ENCODE measurements around the gene VAV1.
"Not testable (repeated sequence)": the region's sequence is repeated elsewhere in the genome, so short reads cannot be mapped to it uniquely, and the experiment has no call there.

VAV1 gene

DNA sequence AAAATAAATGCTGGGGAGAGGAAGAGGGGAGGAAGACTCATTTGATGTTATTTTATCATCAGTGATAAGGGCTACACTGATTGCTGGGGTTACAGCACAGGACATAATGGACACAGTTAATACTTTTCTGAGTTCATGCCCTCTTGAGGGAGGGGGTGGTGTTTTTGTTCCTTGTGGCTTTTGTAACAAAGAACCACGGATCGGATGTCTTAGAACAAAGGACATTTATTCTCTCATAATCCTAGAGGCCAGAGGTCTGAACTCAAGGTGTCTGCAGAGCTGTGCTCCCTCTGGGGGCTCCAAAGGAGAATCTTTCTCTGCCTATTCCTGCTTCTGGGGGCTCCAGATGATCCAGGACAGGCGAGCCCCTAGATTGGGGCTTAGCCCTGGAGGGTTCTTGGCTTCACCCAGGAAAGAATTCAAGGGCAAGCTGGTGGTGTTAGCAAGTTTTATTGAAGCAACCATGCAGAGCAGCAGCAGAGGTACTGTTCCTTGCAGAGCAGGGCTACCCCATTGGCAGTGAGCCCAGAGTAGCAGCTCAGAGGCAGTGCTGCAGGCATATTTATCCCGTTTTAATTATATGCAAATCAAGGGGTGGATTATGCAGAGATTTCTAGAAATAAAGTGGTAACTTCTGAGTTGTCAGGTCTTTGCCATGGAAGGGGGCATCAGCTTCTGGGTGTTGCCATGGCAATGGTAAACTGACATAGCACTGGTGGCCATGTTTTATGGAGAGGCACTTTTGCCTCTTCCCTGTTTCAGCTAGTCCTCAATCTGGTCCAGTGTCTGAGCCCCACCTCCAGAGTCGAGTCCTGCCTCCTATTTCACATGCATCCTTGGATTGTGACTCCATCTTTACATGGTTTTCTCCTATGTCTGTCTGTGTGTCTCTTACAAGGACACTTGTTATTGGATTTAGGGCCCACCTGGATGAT, 18.0 kb downstream of the VAV1 start:
- no peak for DNase-seq (ENCODE audit: low read depth in 2 of 2, low spot score in 1 of 2)

- no peak for DNase-seq (ENCODE audit: low read depth in 2 of 2, low spot score in 1 of 2)
Measured at GRCh38 chr19:6791237-6791636, 18.7 kb downstream of the VAV1 start.

DNA sequence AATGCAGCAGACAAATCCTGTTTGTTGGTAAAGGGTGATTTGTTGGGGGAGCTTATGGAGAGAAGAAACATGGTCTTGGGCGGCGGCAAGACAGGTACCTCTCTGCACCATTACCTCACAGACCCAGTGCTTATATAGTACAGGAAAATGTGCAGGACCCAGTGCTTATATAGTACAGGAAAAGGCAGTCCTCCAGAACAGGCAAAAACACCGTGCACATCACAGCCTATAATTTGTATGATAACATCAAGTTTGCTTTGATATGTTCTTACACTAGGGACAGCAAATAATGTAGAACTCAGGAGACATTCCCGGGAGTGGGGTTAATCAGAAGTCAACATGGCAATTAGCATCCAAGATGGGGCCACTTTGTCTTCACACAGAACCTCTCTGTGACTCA, 20.9 kb downstream of the VAV1 start:
- no peak for DNase-seq (ENCODE audit: low read depth in 2 of 2, low spot score in 1 of 2)

DNA sequence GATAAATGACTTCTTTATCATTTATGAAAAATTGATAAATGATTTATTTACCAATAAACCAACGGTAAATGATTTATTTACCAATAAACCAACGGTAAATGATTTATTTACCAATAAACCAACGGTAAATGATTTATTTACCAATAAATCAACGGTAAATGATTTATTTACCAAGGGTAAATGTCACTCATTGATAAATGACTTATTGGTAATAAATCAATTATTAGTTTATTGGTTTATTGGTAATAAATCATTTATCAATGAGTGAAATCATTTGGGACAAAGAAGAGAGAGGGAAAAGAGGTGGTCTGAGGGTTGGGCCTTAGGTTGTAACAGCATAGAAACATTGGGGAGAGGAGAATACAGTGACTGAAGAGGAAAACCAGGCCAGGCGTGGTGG, 21.5 kb downstream of the VAV1 start:
- DNase-seq (ENCODE audit: low read depth in 2 of 2, low spot score in 1 of 2), result no peak

DNA sequence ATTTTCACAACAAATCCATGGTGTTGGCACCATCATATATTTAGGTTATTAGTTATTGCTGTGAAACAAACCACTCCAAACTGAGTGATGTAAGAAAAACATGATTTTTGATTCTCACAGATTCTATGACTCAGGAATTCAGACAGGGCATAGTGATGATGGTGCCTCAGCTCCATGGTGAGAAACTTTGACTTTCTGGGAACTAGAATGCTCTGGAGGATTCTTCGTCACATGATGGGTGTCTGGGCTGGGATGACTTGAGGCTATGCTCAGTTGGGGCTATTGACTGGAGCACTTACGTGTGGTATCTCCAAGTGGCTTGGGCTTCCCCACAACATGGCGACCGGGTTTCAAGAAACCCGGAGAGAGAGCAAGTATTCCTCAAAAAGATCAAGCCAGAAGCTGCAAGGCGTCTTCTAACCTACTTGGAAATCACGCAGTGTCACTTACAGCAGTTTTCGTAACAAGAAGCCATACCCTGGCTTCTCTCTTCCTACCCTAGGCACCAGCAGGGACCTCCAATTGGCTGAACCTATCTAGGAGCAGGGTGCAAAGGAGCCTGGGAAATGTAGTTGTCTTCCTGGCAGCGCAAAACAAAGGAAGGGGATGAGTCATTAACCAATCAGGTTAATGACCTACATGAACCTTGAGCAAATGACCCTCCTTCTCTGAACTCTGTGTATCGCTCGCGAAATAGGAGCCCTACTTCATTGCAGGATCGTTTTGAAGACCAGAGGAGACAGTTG, 22.4 kb downstream of the VAV1 start:
- DNase-seq (ENCODE audit: low read depth in 2 of 2, low spot score in 1 of 2), result no peak

GRCh38 chr19:6796278-6796677, 23.8 kb downstream of the VAV1 start:
- no peak for DNase-seq (ENCODE audit: low read depth in 2 of 2, low spot score in 1 of 2)

DNA sequence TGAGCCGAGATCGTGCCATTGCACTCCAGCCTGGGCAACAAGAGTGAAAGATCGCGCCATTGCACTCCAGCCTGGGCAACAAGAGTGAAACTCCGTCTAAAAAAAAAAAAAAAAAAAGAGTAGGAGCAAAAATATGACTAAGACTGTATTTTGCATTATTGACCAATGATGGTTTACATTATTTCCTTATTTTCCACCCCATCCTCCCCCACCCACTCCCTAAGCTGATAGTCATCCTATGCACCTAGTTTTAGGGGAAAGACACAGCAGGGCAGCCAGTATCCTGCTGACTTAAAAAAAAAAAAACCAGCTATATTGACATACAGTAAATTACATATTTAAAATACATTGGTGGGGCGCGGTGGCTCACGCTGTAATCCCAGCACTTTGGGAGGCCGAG, 25.1 kb downstream of the VAV1 start:
- DNase-seq (ENCODE audit: low read depth in 2 of 2, low spot score in 1 of 2), result no peak

DNA sequence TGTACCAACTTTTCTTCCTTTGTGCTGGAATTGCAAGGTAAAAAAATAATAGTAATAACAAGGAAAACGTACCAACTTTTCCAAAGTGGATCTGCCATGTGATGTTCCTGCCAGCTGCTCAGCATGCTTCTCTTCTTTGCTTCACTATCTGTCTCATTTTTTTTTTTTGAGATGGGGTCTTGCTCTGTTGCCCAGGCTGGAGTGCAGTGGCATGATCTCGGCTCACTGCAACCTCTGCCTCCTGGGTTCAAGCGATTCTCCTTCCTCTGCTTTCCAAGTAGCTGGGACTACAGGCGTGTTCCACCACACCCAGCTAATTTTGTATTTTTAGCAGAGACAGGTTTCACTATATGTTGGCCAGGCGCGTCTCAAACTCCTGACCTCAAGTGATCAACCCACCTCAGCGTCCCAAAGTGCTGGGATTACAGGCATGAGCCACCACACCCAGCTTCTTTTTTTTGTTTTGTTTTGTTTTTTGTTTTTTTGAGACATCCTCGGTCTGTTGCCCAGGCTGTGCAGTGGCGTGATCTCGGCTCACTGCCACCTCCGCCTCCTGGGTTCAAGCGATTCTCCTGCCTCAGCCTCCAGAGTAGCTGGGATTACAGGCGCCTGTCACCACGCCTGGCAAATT, 27.8 kb downstream of the VAV1 start:
- not testable (repeated sequence) for DNase-seq (ENCODE audit: low read depth in 2 of 2, low spot score in 1 of 2)

GRCh38 chr19:6800991-6801484, 28.5 kb downstream of the VAV1 start:
- no peak for DNase-seq (ENCODE audit: low read depth in 2 of 2, low spot score in 1 of 2)

DNA sequence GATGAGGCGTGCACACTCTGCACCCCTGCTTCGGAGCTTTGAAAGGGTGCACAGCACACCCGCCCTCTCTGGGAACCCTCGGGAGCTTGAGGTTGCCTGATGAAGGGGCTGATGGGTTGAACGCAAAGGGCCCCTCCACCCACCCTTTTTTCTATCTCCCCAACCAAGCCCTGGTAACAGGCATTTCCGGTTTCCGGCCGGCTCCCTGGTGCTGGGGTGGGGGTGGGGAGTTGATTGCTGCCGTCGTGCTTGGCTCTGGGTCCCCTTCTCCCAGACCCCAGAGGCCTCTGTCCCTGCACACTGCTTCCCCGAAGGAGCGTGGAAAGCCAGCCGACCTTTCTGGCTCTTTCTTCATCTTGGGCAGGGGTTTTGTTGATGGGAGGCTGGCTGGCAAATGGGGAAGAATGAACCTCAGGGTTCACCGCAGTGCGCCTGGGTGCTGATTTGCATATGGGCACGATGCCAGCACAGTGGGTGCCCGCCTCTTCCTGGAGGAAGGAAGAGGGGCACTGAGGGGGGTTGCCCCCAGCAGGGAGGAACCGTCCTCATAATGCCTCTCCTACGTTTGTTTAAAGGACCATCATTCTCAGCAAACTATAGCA, 29.1 kb downstream of the VAV1 start:
- DNase-seq (ENCODE audit: low read depth in 2 of 2, low spot score in 1 of 2), result peak; percentile 59 to 75

- peak; percentile 56 to 74 for DNase-seq (ENCODE audit: low read depth in 2 of 2, low spot score in 1 of 2)
Measured at GRCh38 chr19:6802336-6803035, 30.0 kb downstream of the VAV1 start.

DNA sequence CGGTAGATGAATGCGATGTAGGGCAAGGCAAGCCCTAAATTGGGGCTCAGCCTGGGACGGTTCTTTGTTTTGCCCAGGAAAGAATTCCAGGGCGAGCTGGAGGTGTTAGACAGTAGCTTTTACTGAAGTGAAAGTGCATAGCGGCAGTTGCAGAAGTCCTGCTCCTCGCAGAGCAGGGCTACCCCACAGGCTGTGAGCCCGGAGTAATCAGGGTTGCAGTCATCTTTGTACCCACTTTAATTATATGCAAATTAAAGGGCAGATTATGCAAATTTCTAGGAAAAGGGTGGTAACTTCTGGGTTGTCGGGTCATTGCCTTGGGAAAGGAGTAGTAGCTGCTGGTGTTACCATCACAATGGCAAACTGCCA, 30.5 kb downstream of the VAV1 start:
- no peak for DNase-seq (ENCODE audit: low read depth in 2 of 2, low spot score in 1 of 2)

DNA sequence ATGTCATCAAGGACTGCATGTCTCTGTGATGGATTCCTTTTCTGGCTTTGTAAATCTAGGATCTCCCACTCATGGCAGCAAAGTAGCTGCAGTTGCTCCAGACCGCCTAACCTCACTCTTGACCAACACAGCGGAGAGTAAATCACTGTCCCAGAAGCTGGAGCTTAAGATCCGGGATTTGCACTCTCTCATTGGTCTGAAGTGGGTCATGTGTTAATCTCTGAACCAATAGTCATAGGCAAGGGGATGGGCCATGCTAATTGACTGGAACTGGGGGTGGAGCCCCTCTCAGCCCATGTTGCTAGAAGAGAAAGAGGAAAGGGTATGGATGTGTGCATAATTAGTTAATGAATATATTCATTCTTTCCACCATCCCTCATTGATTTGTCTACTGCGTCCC, 34.0 kb downstream of the VAV1 start:
- DNase-seq (ENCODE audit: low read depth in 2 of 2, low spot score in 1 of 2), result no peak

- DNase-seq (ENCODE audit: low read depth in 2 of 2, low spot score in 1 of 2), result no peak
Measured at GRCh38 chr19:6807291-6807690, 34.8 kb downstream of the VAV1 start.

- DNase-seq (ENCODE audit: low read depth in 2 of 2, low spot score in 1 of 2), result no peak
Measured at GRCh38 chr19:6808494-6808893, 36.0 kb downstream of the VAV1 start.

- DNase-seq (ENCODE audit: low read depth in 2 of 2, low spot score in 1 of 2), result no peak
Measured at GRCh38 chr19:6809262-6809661, 36.8 kb downstream of the VAV1 start.

- DNase-seq (ENCODE audit: low read depth in 2 of 2, low spot score in 1 of 2), result no peak
Measured at GRCh38 chr19:6811378-6811777, 38.9 kb downstream of the VAV1 start.

DNA sequence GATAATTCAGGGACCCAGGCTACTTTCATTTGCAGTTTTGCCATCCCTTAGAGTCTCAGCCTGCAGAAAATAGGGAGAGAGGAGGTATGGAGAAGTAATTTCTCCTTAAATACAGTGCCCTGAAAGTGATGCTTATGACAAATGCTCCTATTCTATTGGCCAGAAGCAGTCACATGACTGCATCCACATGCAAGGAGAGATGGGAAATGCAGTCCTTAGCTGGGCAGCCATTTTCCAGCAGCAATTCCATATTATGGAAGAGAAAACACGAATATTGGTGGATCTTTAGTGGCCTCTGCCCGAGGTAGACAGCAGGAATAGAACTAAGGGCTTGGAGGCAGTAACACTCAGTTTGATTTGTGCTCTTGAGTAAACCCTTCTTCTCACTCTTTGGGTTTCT, 39.4 kb downstream of the VAV1 start:
- no peak for DNase-seq (ENCODE audit: low read depth in 2 of 2, low spot score in 1 of 2)

- no peak for DNase-seq (ENCODE audit: low read depth in 2 of 2, low spot score in 1 of 2)
Measured at GRCh38 chr19:6812612-6813011, 40.1 kb downstream of the VAV1 start.

- DNase-seq (ENCODE audit: low read depth in 2 of 2, low spot score in 1 of 2), result no peak
Measured at GRCh38 chr19:6813659-6814058, 41.2 kb downstream of the VAV1 start.

DNA sequence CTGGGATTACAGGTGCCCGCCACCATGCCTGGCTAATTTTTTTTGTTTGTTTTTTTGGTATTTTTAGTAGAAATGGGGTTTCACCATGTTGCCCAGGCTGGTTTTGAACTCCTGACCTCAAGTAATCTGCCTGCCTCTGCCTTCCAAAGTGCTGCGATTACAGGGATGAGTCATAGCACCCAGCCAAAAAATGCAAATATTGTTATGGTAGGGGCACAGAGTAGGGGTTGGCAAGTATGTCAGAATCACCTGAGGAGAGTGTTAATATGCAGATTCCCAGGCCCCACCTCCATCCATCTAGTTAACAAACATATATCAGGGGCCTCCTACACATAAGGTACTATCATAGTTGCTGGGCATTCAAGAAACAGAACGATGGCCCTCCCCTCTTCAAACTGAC, 44.7 kb downstream of the VAV1 start:
- DNase-seq (ENCODE audit: low read depth in 2 of 2, low spot score in 1 of 2), result no peak
